HG02981 (cell line): Measurements from ENCODE around the gene PERCC1.

ENCODE experiments used
- ATAC-seq: cut with Tn5 transposase; IDR thresholded peaks from one replicate; pipeline ENCODE4 v1.9.1; 2021; ENCODE audit warnings: mild to moderate bottlenecking, moderate library complexity; ENCODE audit not compliant: unreplicated experiment

The PERCC1 gene

GRCh38 chr16:1430759-1431496 is at the start of gene PERCC1:
TSS of gene PERCC1 (plus strand) at chr16:1431078. CDS start at chr16:1432594, 1,516 bp downstream.
- ATAC-seq = no peak

GRCh38 chr16:1381612-1382406 is 49.1 kb upstream of the PERCC1 start:
- ATAC-seq = no peak

GRCh38 chr16:1383556-1383955 is 47.3 kb upstream of the PERCC1 start:
- ATAC-seq = no peak

- ATAC-seq = no peak
Measured at GRCh38 chr16:1385232-1385631, 45.6 kb upstream of the PERCC1 start.

GRCh38 chr16:1387331-1387730 is 43.5 kb upstream of the PERCC1 start:
- no peak for ATAC-seq

- ATAC-seq = no peak
Measured at GRCh38 chr16:1389762-1390161, 41.1 kb upstream of the PERCC1 start.

GRCh38 chr16:1390239-1390779 is 40.6 kb upstream of the PERCC1 start:
- ATAC-seq = no peak

GRCh38 chr16:1392826-1393225 is 38.1 kb upstream of the PERCC1 start:
- ATAC-seq = no peak

- ATAC-seq = no peak
Measured at GRCh38 chr16:1393613-1394176, 37.2 kb upstream of the PERCC1 start.

GRCh38 chr16:1394367-1394951 is 36.4 kb upstream of the PERCC1 start:
- no peak for ATAC-seq

- ATAC-seq = no peak
Measured at GRCh38 chr16:1395444-1396031, 35.3 kb upstream of the PERCC1 start.

GRCh38 chr16:1397779-1398178 is 33.1 kb upstream of the PERCC1 start:
- ATAC-seq = no peak

- no peak for ATAC-seq
Measured at GRCh38 chr16:1398351-1398750, 32.5 kb upstream of the PERCC1 start.

GRCh38 chr16:1398826-1399581 is 31.9 kb upstream of the PERCC1 start:
- no peak for ATAC-seq

GRCh38 chr16:1401061-1401757 is 29.7 kb upstream of the PERCC1 start:
- ATAC-seq = no peak

- ATAC-seq = no peak
Measured at GRCh38 chr16:1401758-1402154, 29.1 kb upstream of the PERCC1 start.

- ATAC-seq = no peak
Measured at GRCh38 chr16:1403036-1403435, 27.8 kb upstream of the PERCC1 start.

GRCh38 chr16:1403733-1404132 is 27.1 kb upstream of the PERCC1 start:
- no peak for ATAC-seq

- no peak for ATAC-seq
Measured at GRCh38 chr16:1407753-1408152, 23.1 kb upstream of the PERCC1 start.
